HG03135 (cell line): ENCODE data around the gene ZNF648.
"Not testable (repeated sequence)": the region's sequence is repeated elsewhere in the genome, so short reads cannot be mapped to it uniquely, and the experiment has no call there.

ENCODE experiments used
- ATAC-seq: cut with Tn5 transposase; IDR thresholded peaks from one replicate; pipeline ENCODE4 v1.9.1; 2021; ENCODE audit warnings: mild to moderate bottlenecking, moderate library complexity; ENCODE audit not compliant: unreplicated experiment

Gene ZNF648

GRCh38 chr1:182080040-182080439 is 18.5 kb upstream of the ZNF648 start:
- no peak for ATAC-seq

GRCh38 chr1:182071924-182072323 is 10.4 kb upstream of the ZNF648 start:
- no peak for ATAC-seq

- no peak for ATAC-seq
Observed at GRCh38 chr1:182069028-182069466, 7.5 kb upstream of the ZNF648 start.

- no peak for ATAC-seq
Observed at GRCh38 chr1:182066934-182067333, 5.4 kb upstream of the ZNF648 start.

- no peak for ATAC-seq
Observed at GRCh38 chr1:182065126-182065845, 3.8 kb upstream of the ZNF648 start.

- ATAC-seq: no peak
Observed at GRCh38 chr1:182064611-182065010, 3.1 kb upstream of the ZNF648 start.

GRCh38 chr1:182062223-182062622 is 711 bp upstream of the ZNF648 start:
- no peak for ATAC-seq

GRCh38 chr1:182060877-182061276 is 635 bp downstream of the ZNF648 start:
- ATAC-seq: no peak

GRCh38 chr1:182059936-182060335 is 1.6 kb downstream of the ZNF648 start:
- no peak for ATAC-seq

- ATAC-seq: no peak
Observed at GRCh38 chr1:182056601-182057366, 4.7 kb downstream of the ZNF648 start.

GRCh38 chr1:182054698-182055326 is 6.7 kb downstream of the ZNF648 start:
- ATAC-seq: no peak

- no peak for ATAC-seq
Observed at GRCh38 chr1:182052355-182052754, 9.2 kb downstream of the ZNF648 start.

GRCh38 chr1:182051938-182052337 is 9.6 kb downstream of the ZNF648 start:
- ATAC-seq: no peak

GRCh38 chr1:182050481-182051448 is 10.7 kb downstream of the ZNF648 start:
- ATAC-seq: no peak

- ATAC-seq: no peak
Observed at GRCh38 chr1:182048562-182048961, 12.9 kb downstream of the ZNF648 start.

- ATAC-seq: no peak
Observed at GRCh38 chr1:182046763-182047162, 14.7 kb downstream of the ZNF648 start.

GRCh38 chr1:182045481-182045880 is 16.0 kb downstream of the ZNF648 start:
- not testable (repeated sequence) for ATAC-seq

- no peak for ATAC-seq
Observed at GRCh38 chr1:182041615-182042014, 19.9 kb downstream of the ZNF648 start.

GRCh38 chr1:182038220-182038619 is 23.3 kb downstream of the ZNF648 start:
- no peak for ATAC-seq

- ATAC-seq: no peak
Observed at GRCh38 chr1:182035097-182035770, 26.3 kb downstream of the ZNF648 start.
